Measurements from ENCODE around the gene FZR1. TPM values are rescaled to one million over a fixed set of nuclear protein-coding genes. Genes with fewer than 3 reads are reported as not detected.

Gene FZR1
- total RNA-seq, 1 donor from 2014 or later, result 20.7 TPM

- no peak overlapping the region for H3K27ac ChIP-seq (replicated peaks)
- H3K36me3 ChIP-seq, result peaks cover 58% of the 10 kb centered on the region
- intact Hi-C loops (cut with micrococcal nuclease), result no loop called here
- DNase-seq, result no peak
- H3K4me1 ChIP-seq, result peaks cover 6% of the 10 kb centered on the region
- no peaks in the 10 kb centered on the region for H3K27me3 ChIP-seq (ENCODE audit: low read depth)
- no peak overlapping the region for H3K4me3 ChIP-seq
- H3K9me3 ChIP-seq (replicated peaks), result no peaks in the 10 kb centered on the region
- TF ChIP-seq CTCF (IDR thresholded peaks at IDR 0.05; ENCODE audit: borderline replicate concordance), result no peak
Observed at GRCh38 chr19:3494051-3494450, 12.1 kb upstream of the FZR1 start.

GRCh38 chr19:3494559-3494958 lies 11.6 kb upstream of the FZR1 start:
- no peaks in the 10 kb centered on the region for H3K27me3 ChIP-seq (ENCODE audit: low read depth)
- no peak overlapping the region for H3K4me3 ChIP-seq
- TF ChIP-seq CTCF (IDR thresholded peaks at IDR 0.05; ENCODE audit: borderline replicate concordance), result no peak
- no peaks in the 10 kb centered on the region for H3K9me3 ChIP-seq (replicated peaks)
- DNase-seq, result no peak
- intact Hi-C loops (cut with micrococcal nuclease), result no loop called here
- H3K4me1 ChIP-seq, result peaks cover 11% of the 10 kb centered on the region
- peaks cover 58% of the 10 kb centered on the region for H3K36me3 ChIP-seq
- no peak overlapping the region for H3K27ac ChIP-seq (replicated peaks)

GRCh38 chr19:3496392-3497273 lies 9.5 kb upstream of the FZR1 start:
- peaks cover 52% of the 10 kb centered on the region for H3K36me3 ChIP-seq
- no peak for TF ChIP-seq CTCF (IDR thresholded peaks at IDR 0.05; ENCODE audit: borderline replicate concordance)
- no peak overlapping the region for H3K4me3 ChIP-seq
- no peaks in the 10 kb centered on the region for H3K9me3 ChIP-seq (replicated peaks)
- no peak for DNase-seq
- intact Hi-C loops (cut with micrococcal nuclease), result no loop called here
- H3K4me1 ChIP-seq, result peaks cover 23% of the 10 kb centered on the region
- H3K27me3 ChIP-seq (ENCODE audit: low read depth), result no peaks in the 10 kb centered on the region
- no peak overlapping the region for H3K27ac ChIP-seq (replicated peaks)

GRCh38 chr19:3497757-3498520 lies 8.2 kb upstream of the FZR1 start:
- H3K27ac ChIP-seq (replicated peaks), result no peak overlapping the region
- no peaks in the 10 kb centered on the region for H3K27me3 ChIP-seq (ENCODE audit: low read depth)
- intact Hi-C loops (cut with micrococcal nuclease), result no loop called here
- no peak overlapping the region for H3K4me3 ChIP-seq
- peaks cover 23% of the 10 kb centered on the region for H3K4me1 ChIP-seq
- DNase-seq, result no peak
- H3K9me3 ChIP-seq (replicated peaks), result no peaks in the 10 kb centered on the region
- no peak for TF ChIP-seq CTCF (IDR thresholded peaks at IDR 0.05; ENCODE audit: borderline replicate concordance)
- H3K36me3 ChIP-seq, result peaks cover 39% of the 10 kb centered on the region

GRCh38 chr19:3499738-3500428 lies 6.2 kb upstream of the FZR1 start:
- no peaks in the 10 kb centered on the region for H3K27me3 ChIP-seq (ENCODE audit: low read depth)
- H3K27ac ChIP-seq (replicated peaks), result peak overlapping the region; percentile 94
- peaks cover 23% of the 10 kb centered on the region for H3K4me1 ChIP-seq
- no peaks in the 10 kb centered on the region for H3K9me3 ChIP-seq (replicated peaks)
- peak overlapping the region; percentile 83 for H3K4me3 ChIP-seq
- TF ChIP-seq CTCF (IDR thresholded peaks at IDR 0.05; ENCODE audit: borderline replicate concordance), result no peak
- DNase-seq, result no peak
- H3K36me3 ChIP-seq, result peaks cover 21% of the 10 kb centered on the region
- intact Hi-C loops (cut with micrococcal nuclease), result no loop called here

Data from left ventricle myocardium inferior (tissue), 1 donor.